SU-DHL-6 (cell line): ENCODE measurements around the gene RGS19.

Source experiments
- EZH2phosphoT487 ChIP-seq: fragments of 200-600 bp; sonication (generic), shearing (Covaris generic); conservative IDR thresholded peaks from 2 replicates; pipeline ENCODE4 v1.6.1; 2018; ENCODE audit warnings: mild to moderate bottlenecking, antibody characterized with exemption, low read length, moderate library complexity, mixed read lengths
- TF ChIP-seq, protein P1 (sequence below): fragments of 200-600 bp; sonication (generic); IDR thresholded peaks from one replicate; pipeline ENCODE4 v1.5.1; 2017; ENCODE audit warnings: antibody characterized with exemption, mild to moderate bottlenecking, low read length, moderate library complexity; ENCODE audit not compliant: insufficient read depth, poor library complexity, severe bottlenecking

DNA sequence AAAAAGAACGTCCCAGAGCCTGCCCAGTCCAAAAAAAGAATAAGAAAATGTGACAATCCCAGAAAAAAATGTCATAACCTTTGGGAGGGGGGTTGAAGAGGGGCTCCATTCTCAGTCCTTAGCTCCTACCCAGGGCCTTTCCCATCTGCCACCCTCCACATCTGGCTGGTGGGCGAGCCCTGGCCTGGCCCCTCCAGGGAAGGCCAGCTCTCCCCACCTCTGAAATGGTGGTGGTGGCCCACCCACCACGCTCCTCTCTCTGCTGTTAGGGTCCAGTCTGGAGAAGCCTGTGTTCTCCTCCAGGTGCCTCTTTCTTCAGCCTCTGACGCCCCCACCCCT lies 415 bp downstream of the RGS19 start:
- TF ChIP-seq, protein P1, sequence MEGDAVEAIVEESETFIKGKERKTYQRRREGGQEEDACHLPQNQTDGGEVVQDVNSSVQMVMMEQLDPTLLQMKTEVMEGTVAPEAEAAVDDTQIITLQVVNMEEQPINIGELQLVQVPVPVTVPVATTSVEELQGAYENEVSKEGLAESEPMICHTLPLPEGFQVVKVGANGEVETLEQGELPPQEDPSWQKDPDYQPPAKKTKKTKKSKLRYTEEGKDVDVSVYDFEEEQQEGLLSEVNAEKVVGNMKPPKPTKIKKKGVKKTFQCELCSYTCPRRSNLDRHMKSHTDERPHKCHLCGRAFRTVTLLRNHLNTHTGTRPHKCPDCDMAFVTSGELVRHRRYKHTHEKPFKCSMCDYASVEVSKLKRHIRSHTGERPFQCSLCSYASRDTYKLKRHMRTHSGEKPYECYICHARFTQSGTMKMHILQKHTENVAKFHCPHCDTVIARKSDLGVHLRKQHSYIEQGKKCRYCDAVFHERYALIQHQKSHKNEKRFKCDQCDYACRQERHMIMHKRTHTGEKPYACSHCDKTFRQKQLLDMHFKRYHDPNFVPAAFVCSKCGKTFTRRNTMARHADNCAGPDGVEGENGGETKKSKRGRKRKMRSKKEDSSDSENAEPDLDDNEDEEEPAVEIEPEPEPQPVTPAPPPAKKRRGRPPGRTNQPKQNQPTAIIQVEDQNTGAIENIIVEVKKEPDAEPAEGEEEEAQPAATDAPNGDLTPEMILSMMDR = no peak
- no peak for TF ChIP-seq EZH2phosphoT487
